ENCODE data around the gene HEPACAM2. TPM values are rescaled to one million over a fixed set of nuclear protein-coding genes. Genes with fewer than 3 reads are reported as not detected.

HEPACAM2 gene
- polyA plus RNA-seq (ENCODE audit: low read depth in 6 of 6): under 1 TPM in 1 of 6 donors, not detected in 5; 0.38 TPM

DNA sequence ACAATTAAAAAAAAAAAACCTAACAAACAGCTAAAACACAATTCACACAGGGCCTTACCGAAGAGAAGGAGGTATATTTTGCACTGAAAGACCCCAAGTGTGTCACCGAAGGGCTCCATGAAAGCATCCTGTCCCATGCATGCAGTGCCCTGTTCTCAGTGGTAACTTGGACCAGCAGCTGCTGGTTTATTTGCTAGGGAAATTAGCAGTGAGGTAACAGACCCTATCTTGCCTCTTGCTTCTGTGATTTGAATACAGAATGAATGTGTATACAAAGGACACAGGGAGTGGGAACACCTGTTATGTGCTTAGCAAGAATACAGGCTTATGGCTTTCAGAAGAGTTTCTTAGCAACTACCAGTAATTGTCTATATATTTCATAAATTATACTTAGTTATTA, at the start of gene HEPACAM2:
TSS of gene HEPACAM2 (minus strand) at position 160 of the 400 bp plus-strand sequence.
- no peaks in the 10 kb centered on the region for H3K36me3 Mint-ChIP-seq
- H3K27ac Mint-ChIP-seq: no peak within 1 kb of the TSS
- ATAC-seq (ENCODE audit: low read depth in 2 of 2) (no peak), DNase-seq (no peak)
- peaks cover 6 to 11% (median 6%) of the 10 kb centered on the region in 3 donors for H3K4me1 Mint-ChIP-seq
- no peaks in the 10 kb centered on the region for H3K9me3 Mint-ChIP-seq
- H3K4me3 Mint-ChIP-seq: no peak within 1 kb of the TSS
- no peaks in the 10 kb centered on the region for H3K27me3 Mint-ChIP-seq

DNA sequence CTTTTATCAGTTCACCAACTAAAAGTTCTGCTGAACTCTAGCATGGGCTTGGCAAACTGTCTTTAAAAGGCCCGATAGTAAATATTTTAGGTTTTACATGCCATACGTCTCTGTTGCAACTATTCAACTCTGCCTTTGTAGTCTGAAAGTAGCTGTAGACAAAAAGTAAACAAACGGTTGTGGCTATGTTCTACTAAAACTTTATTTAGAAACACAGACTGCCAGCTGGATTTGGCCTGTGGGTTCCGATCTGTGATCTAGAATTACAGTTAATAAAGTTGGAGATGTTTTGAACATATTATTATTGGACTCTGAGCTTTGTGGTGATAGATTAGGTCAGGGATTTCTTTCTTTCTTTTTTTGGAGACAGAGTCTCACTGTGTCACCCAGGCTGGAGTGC, 39.0 kb upstream of the HEPACAM2 start:
- H3K36me3 Mint-ChIP-seq: peaks cover 0 to 10% of the 10 kb centered on the region in 2 donors
- no peaks in the 10 kb centered on the region for H3K27me3 Mint-ChIP-seq
- no peaks in the 10 kb centered on the region for H3K9me3 Mint-ChIP-seq
- H3K4me3 Mint-ChIP-seq: no peak overlapping the region
- DNase-seq (no peak), ATAC-seq (ENCODE audit: low read depth in 2 of 2) (no peak)
- peaks cover 0 to 1% (median 0%) of the 10 kb centered on the region in 3 donors for H3K4me1 Mint-ChIP-seq
- H3K27ac Mint-ChIP-seq: no peak overlapping the region

DNA sequence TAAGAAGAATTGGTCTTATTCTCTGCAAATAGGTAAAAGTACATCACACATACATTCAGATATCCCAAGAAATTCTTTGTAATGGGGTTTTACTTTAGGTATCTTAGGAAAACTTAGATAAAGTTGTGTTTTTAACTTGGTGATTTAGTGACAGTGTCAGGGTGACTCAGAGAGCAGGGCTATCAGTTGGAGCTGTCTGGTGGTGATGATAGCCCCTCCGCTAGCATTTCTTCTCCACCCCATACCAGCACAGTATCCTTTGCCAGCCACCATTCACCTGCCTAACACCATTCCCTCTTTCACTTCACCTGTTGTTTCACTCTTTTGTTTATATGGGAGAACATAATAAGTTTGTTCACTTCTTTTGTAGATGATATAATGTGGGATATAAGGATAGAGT, 36.3 kb upstream of the HEPACAM2 start:
- DNase-seq (no peak), ATAC-seq (ENCODE audit: low read depth in 2 of 2) (no peak)
- Mint-ChIP-seq H3K27ac (no peak overlapping the region), H3K27me3 (no peaks in the 10 kb centered on the region), H3K4me1 (no peaks in the 10 kb centered on the region), H3K36me3 (peaks cover 0 to 18% of the 10 kb centered on the region in 2 donors), H3K9me3 (no peaks in the 10 kb centered on the region), H3K4me3 (no peak overlapping the region)

DNA sequence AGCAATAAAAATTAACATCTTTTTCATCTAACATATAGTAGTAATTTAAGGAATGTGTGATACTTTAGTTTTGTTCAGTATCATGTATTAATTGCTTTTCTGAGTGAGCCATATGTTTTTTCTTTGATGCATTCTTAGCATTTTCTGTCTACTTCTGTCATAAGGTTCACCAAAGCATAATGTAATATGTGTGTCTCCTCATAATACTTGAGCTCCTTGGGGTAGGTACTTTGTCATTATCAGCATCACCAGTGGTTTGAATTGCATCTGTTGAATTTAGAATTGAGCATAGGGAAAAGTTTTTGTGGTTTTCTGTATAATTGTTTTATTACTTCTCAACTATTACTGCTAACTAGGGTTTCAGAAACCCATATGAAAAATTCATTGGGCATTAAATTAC, 32.4 kb upstream of the HEPACAM2 start:
- Mint-ChIP-seq H3K4me1 (no peaks in the 10 kb centered on the region), H3K4me3 (no peak overlapping the region), H3K9me3 (no peaks in the 10 kb centered on the region), H3K27ac (no peak overlapping the region), H3K36me3 (peaks cover 0 to 13% of the 10 kb centered on the region in 2 donors), H3K27me3 (no peaks in the 10 kb centered on the region)
- ATAC-seq (ENCODE audit: low read depth in 2 of 2) (no peak), DNase-seq (no peak)

DNA sequence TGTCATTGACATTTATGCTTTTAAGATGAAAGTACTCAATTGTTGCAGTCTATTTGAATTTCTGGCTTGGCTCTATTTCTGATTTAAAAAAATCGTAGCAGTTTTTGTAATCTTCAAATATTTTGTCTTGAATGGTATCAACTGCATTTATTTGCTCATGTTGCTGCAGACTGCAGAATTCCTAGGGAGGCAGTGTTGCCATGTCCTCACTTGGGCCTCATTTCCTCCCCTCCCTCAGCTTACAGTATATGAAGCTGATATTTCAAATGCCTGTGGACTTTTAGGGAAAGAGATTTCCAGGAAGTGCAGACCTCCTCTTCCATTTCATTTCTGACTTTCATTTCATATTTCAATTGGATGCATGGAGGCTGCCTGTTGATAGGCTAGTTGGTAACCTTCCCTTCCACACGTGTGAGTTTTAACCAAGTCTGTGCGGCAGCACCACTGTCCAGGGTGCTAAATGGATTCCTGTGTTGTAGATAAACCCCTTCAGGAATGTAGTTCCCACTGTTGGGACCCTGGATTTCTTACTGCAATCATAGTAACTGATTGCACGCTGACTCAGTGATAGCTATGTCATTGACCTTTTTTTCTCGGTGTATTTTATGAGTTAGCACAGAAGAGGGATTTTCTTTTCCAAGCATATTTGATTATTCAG, 23.4 kb upstream of the HEPACAM2 start:
- no peak overlapping the region for H3K4me3 Mint-ChIP-seq

GRCh38 chr7:93245525-93246432, 19.5 kb upstream of the HEPACAM2 start:
- H3K27ac Mint-ChIP-seq: peak overlapping the region in 2 of 6 donors; percentile 22 to 36
- peak; percentile 25 for DNase-seq

More for the DNA sequence above, 23.4 kb upstream of the HEPACAM2 start:
- peaks cover 2 to 14% (median 5%) of the 10 kb centered on the region in 3 donors for H3K4me1 Mint-ChIP-seq
- H3K36me3 Mint-ChIP-seq: peaks cover 0 to 8% of the 10 kb centered on the region in 2 donors
- H3K9me3 Mint-ChIP-seq: no peaks in the 10 kb centered on the region
- H3K27ac Mint-ChIP-seq: no peak overlapping the region
- ATAC-seq (ENCODE audit: low read depth in 2 of 2) (no peak), DNase-seq (no peak)
- H3K27me3 Mint-ChIP-seq: no peaks in the 10 kb centered on the region

GRCh38 chr7:93242106-93242505, 15.8 kb upstream of the HEPACAM2 start:
- Mint-ChIP-seq H3K4me1 (peaks cover 0 to 11% (median 2%) of the 10 kb centered on the region in 3 donors), H3K4me3 (no peak overlapping the region), H3K36me3 (no peaks in the 10 kb centered on the region), H3K27ac (no peak overlapping the region), H3K27me3 (no peaks in the 10 kb centered on the region), H3K9me3 (no peaks in the 10 kb centered on the region)
- no peak for ATAC-seq (ENCODE audit: low read depth in 2 of 2)
- no peak for DNase-seq

More at GRCh38 chr7:93245525-93246432, 19.5 kb upstream of the HEPACAM2 start:
- ATAC-seq (ENCODE audit: low read depth in 2 of 2): no peak
- no peak overlapping the region for H3K4me3 Mint-ChIP-seq
- peaks cover 2 to 15% (median 5%) of the 10 kb centered on the region in 3 donors for H3K4me1 Mint-ChIP-seq
- H3K27me3 Mint-ChIP-seq: no peaks in the 10 kb centered on the region
- H3K36me3 Mint-ChIP-seq: peaks cover 0 to 8% of the 10 kb centered on the region in 2 donors
- no peaks in the 10 kb centered on the region for H3K9me3 Mint-ChIP-seq

DNA sequence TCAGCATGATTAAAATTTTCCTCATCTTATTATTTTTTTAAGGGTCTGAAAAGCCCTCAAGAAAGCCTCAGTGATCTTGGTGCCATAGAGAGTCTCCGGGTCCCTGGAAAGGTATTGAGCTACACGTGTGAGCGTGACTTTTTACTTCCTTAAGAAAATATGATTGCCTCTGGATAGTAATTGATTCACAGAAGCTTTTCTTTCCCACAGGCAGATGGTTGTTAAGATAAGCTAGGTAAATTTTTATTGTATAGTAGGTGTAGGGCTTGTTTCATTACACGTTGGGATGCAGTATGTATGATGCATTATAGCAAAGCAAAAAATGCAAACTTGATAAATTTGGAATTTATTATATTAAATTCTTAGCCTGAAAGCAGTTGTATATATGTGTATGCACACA, 13.6 kb upstream of the HEPACAM2 start:
- Mint-ChIP-seq H3K4me1 (peaks cover 0 to 8% (median 2%) of the 10 kb centered on the region in 3 donors), H3K9me3 (no peaks in the 10 kb centered on the region), H3K4me3 (no peak overlapping the region), H3K27ac (no peak overlapping the region), H3K36me3 (no peaks in the 10 kb centered on the region), H3K27me3 (no peaks in the 10 kb centered on the region)
- DNase-seq: no peak
- ATAC-seq (ENCODE audit: low read depth in 2 of 2): no peak

DNA sequence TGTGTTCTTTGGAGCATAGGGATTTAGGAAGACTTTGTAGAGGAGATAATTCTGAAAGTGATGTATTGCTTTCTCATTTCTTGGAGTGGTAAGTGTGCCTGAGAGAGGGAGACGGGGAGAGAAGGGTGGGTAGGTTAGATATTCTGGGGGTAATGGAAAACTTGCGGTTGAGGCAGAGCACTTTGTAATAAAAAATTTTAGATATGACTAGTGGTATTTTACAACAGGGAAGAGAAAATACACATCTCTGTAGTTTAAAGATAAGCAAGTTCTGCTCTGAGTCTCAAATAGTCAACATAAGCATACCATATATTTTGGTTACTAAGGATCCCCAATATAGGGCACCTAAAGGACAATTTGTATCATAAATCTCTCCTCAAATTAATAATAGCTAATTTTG, 12.5 kb upstream of the HEPACAM2 start:
- Mint-ChIP-seq H3K27ac (peak overlapping the region in 1 of 6 donors; percentile 35), H3K4me1 (peaks cover 0 to 6% (median 2%) of the 10 kb centered on the region in 3 donors), H3K27me3 (no peaks in the 10 kb centered on the region), H3K9me3 (no peaks in the 10 kb centered on the region), H3K4me3 (no peak overlapping the region), H3K36me3 (no peaks in the 10 kb centered on the region)
- no peak for ATAC-seq (ENCODE audit: low read depth in 2 of 2)
- no peak for DNase-seq

- no peak for DNase-seq
- peak overlapping the region in 1 of 6 donors; percentile 35 for H3K27ac Mint-ChIP-seq
- H3K4me3 Mint-ChIP-seq: no peak overlapping the region
- H3K4me1 Mint-ChIP-seq: peaks cover 0 to 6% (median 2%) of the 10 kb centered on the region in 3 donors
- H3K9me3 Mint-ChIP-seq: no peaks in the 10 kb centered on the region
- no peaks in the 10 kb centered on the region for H3K27me3 Mint-ChIP-seq
- no peak for ATAC-seq (ENCODE audit: low read depth in 2 of 2)
- H3K36me3 Mint-ChIP-seq: no peaks in the 10 kb centered on the region
Measured at GRCh38 chr7:93238131-93238530, 11.9 kb upstream of the HEPACAM2 start.

DNA sequence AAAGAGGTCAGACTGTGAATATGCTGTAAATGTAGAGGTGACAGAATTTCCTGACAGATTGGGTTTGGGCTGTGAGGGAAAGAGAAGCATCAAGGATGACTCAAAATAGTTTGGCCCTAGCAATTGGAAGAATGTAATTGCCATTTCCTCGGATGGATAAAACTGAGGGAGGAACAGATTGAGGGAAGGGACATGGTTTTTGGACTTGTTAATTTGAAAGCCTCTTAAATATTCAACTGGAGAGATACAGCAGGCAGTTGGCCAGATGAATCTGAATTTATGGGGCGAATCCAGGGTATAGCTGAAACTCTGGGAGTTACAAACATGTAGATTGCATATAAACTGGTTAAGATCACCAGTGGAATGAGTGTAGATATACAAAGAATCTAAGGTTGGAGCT, 9.3 kb upstream of the HEPACAM2 start:
- Mint-ChIP-seq H3K27me3 (no peaks in the 10 kb centered on the region), H3K9me3 (no peaks in the 10 kb centered on the region), H3K4me1 (peaks cover 4 to 20% (median 10%) of the 10 kb centered on the region in 3 donors), H3K36me3 (no peaks in the 10 kb centered on the region), H3K4me3 (no peak overlapping the region), H3K27ac (no peak overlapping the region)
- ATAC-seq (ENCODE audit: low read depth in 2 of 2) (no peak), DNase-seq (no peak)

- Mint-ChIP-seq H3K27me3 (no peaks in the 10 kb centered on the region), H3K36me3 (no peaks in the 10 kb centered on the region), H3K4me1 (peaks cover 9 to 29% (median 12%) of the 10 kb centered on the region in 3 donors), H3K4me3 (peak overlapping the region; percentile 94 to 99 (median 98)), H3K9me3 (no peaks in the 10 kb centered on the region), H3K27ac (peak overlapping the region; percentile 93 to 99 (median 96))
- DNase-seq (no peak), ATAC-seq (ENCODE audit: low read depth in 2 of 2) (no peak)
Measured at GRCh38 chr7:93232673-93233018, 6.4 kb upstream of the HEPACAM2 start.

DNA sequence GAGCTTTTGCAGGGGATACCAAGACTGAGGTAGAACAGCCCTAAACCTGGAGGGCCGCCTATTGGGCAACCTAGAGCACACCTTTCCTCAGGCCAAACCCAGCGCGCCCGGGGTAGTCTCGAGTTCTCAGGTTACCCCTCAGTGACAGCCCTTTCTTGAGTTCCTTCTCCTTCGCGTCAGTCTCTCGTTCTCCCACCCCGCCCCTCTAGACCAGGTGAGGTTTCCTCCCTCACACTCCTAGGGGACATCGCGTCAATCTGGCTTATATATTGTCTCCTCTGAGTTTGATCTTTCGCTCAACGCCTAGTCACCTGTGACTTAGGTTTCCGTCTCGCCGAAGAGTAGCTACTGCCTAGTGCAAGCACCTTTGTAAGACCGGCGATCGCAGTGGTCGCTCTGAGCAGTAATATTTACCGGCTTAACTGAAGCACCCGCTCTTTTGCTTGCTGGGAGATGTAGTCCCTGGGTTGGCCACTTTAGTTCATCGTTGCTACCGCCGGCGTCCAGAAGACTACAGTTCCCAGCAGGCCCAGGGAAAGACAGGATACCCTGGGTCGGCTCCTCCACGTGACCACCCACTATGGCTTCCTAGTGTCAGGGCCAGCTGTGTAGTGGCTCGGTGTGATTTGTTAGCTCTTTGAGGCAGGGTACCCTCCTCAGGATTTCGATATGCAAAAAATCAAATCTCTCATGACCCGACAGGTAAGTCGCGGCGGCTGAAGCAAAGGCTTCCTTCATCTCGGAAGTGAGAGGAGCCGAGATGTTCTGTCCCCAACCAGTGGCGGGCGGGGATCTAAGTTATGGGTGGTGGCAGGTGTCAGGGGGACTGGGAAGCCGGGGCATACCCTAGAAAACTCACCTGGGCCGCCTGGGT, 5.8 kb upstream of the HEPACAM2 start, which contains the start of gene VPS50:
TSS of gene VPS50 (plus strand) at position 568 of the 874 bp plus-strand sequence. CDS start at position 670, 102 bp downstream.
- Mint-ChIP-seq H3K4me1 (peaks cover 9 to 28% (median 10%) of the 10 kb centered on the region in 3 donors), H3K9me3 (no peaks in the 10 kb centered on the region), H3K27ac (peak within 1 kb of the TSS; percentile 93 to 99 (median 96)), H3K4me3 (peak within 1 kb of the TSS; percentile 94 to 99 (median 98)), H3K36me3 (no peaks in the 10 kb centered on the region), H3K27me3 (no peaks in the 10 kb centered on the region)
- DNase-seq (peak; percentile 95), ATAC-seq (ENCODE audit: low read depth in 2 of 2) (peak; percentile 94)
